AG09319 (cell line): ENCODE data around the gene KLHL29.

ENCODE experiments used
- DNase-seq: peaks from one replicate; pipeline ENCODE4 v3.0.0-alpha.2; 2010; ENCODE audit warnings: low read depth; ENCODE audit errors: extremely low read depth
- TF ChIP-seq, protein P1 (sequence below): IDR thresholded peaks from 2 replicates; pipeline ENCODE4 v1.5.1; 2011; ENCODE audit warnings: low read depth, mild to moderate bottlenecking, inconsistent platforms, low read length, moderate library complexity

The KLHL29 gene

GRCh38 chr2:23436346-23437098, 51.5 kb downstream of the KLHL29 start:
- no peak for DNase-seq

DNA sequence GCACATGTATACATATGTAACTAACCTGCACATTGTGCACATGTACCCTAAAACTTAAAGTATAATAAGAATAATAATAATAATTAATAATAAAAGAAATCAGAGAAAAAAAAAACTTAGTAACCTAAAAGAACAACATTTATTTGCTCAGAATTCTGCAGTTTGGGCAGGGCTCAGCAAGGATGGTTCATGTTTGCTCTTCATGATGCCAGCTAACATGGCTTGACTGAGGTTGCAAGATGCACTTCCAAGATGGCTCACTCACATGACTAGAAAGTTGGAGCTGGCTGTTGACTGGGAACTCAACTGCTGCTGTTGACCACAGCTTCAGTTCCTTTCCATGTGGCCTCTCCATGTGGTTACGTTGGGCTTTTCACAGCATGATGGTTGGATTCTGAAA, 56.4 kb downstream of the KLHL29 start:
- TF ChIP-seq, protein P1, sequence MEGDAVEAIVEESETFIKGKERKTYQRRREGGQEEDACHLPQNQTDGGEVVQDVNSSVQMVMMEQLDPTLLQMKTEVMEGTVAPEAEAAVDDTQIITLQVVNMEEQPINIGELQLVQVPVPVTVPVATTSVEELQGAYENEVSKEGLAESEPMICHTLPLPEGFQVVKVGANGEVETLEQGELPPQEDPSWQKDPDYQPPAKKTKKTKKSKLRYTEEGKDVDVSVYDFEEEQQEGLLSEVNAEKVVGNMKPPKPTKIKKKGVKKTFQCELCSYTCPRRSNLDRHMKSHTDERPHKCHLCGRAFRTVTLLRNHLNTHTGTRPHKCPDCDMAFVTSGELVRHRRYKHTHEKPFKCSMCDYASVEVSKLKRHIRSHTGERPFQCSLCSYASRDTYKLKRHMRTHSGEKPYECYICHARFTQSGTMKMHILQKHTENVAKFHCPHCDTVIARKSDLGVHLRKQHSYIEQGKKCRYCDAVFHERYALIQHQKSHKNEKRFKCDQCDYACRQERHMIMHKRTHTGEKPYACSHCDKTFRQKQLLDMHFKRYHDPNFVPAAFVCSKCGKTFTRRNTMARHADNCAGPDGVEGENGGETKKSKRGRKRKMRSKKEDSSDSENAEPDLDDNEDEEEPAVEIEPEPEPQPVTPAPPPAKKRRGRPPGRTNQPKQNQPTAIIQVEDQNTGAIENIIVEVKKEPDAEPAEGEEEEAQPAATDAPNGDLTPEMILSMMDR = no peak
- DNase-seq = no peak

More at GRCh38 chr2:23436346-23437098, 51.5 kb downstream of the KLHL29 start:
- TF ChIP-seq, protein P1 = no peak

- peak; percentile 19 for DNase-seq
- TF ChIP-seq, protein P1 = no peak
Observed at GRCh38 chr2:23445450-23445868, 60.5 kb downstream of the KLHL29 start.

GRCh38 chr2:23446916-23447315, 61.9 kb downstream of the KLHL29 start:
- TF ChIP-seq, protein P1 = no peak
- DNase-seq = no peak

DNA sequence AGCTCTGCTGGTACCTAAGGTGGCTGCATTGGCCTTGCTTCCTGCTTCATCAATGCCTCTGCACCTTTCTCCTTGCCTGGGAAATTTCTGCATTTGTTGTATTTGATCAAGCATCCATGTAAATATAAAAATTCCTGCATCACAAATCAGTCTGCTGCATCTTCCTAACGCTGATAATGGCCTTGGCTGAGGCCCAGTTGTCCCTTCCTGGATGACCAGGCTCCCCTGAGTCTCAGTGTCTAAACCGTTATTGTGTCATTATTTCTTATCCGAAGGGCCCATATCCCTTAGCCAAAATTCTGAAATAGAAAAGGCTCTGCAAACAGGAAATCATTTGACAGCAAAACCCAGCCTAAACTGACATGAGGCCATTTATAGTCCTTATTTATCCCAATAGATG, 62.4 kb downstream of the KLHL29 start:
- TF ChIP-seq, protein P1 = no peak
- no peak for DNase-seq

DNA sequence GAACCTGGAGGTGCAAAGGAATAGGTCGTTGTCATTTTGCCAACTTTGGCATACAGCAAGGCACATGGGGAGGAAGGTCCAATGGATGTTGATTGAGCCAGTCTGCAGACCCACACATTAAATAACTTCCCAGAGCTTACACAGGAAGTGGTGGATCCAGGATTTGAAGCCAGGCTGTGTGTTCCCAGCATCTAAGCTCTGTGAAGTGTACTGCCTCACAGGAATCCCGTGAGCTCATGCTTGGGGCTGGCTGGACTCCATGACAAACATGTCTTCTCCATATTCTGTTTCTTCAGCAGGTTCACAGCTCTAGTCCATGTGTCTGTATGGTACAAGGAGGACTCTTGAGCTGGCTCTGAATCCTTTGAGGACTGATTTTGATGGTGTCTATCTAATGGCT, 63.9 kb downstream of the KLHL29 start:
- TF ChIP-seq, protein P1 = no peak
- DNase-seq = no peak

- TF ChIP-seq, protein P1 = no peak
- no peak for DNase-seq
Observed at GRCh38 chr2:23449413-23449812, 64.4 kb downstream of the KLHL29 start.
